Fibroblast of lung (primary cell): ENCODE measurements around the gene URB1. TPM values are rescaled to one million over a fixed set of nuclear protein-coding genes. Genes with fewer than 3 reads are reported as not detected.

Experiments used
- DNase-seq, 2 donors: peaks; one replicate each; pipeline versions ENCODE4 v3.0.0 to v3.0.0-alpha.2; 2010; ENCODE audit warnings: low read depth in 2 of 2
- H2AFZ ChIP-seq: 2 replicates; pipeline ENCODE4 v1.5.1; 2012; ENCODE audit warnings: low read length, control low read depth, inconsistent platforms
- H3K27ac ChIP-seq: 2 replicates; pipeline ENCODE4 v1.5.1; 2011; ENCODE audit warnings: low read length, control low read depth; ENCODE audit not compliant: insufficient read depth
- H3K27me3 ChIP-seq: 2 replicates; pipeline ENCODE4 v1.5.1; 2011; ENCODE audit warnings: mild to moderate bottlenecking, low read length; ENCODE audit not compliant: control insufficient read depth, insufficient read depth
- H3K36me3 ChIP-seq: 2 replicates; pipeline ENCODE4 v1.5.1; 2011; ENCODE audit warnings: low read length; ENCODE audit not compliant: control insufficient read depth, insufficient read depth
- H3K4me1 ChIP-seq: 2 replicates; pipeline ENCODE4 v1.5.1; 2011; ENCODE audit warnings: low read length; ENCODE audit not compliant: control insufficient read depth, insufficient read depth; ENCODE audit errors: extremely low read depth
- H3K4me2 ChIP-seq: 2 replicates; pipeline ENCODE4 v1.5.1; 2011; ENCODE audit warnings: low read length, control low read depth; ENCODE audit not compliant: insufficient read depth; ENCODE audit errors: extremely low read depth
- H3K4me3 ChIP-seq, 4 experiments: fragments of 200-600 bp in 1 of 4; sonication (generic) in 1 of 4; replicated peaks in 1 of 4; 2 replicates each; pipeline ENCODE4 v1.5.1; 2011 to 2016; ENCODE audit warnings: low read length in 4 of 4, low read depth in 3 of 4, mild to moderate bottlenecking in 3 of 4, control low read depth in 2 of 4, inconsistent platforms in 1 of 4, mixed read lengths in 1 of 4; ENCODE audit not compliant: insufficient read depth in 1 of 4; ENCODE audit errors: control extremely low read depth in 1 of 4
- H3K79me2 ChIP-seq: 2 replicates; pipeline ENCODE4 v1.5.1; 2012; ENCODE audit warnings: mild to moderate bottlenecking, low read length, inconsistent platforms; ENCODE audit not compliant: control insufficient read depth, insufficient read depth
- H3K9ac ChIP-seq: 2 replicates; pipeline ENCODE4 v1.5.1; 2011; ENCODE audit warnings: mild to moderate bottlenecking, low read length, control low read depth; ENCODE audit not compliant: insufficient read depth
- H3K9me3 ChIP-seq: 2 replicates; pipeline ENCODE4 v1.5.1; 2012; ENCODE audit warnings: low read depth, low read length; ENCODE audit not compliant: control insufficient read depth, insufficient read depth
- H4K20me1 ChIP-seq: 2 replicates; pipeline ENCODE4 v1.5.1; 2011; ENCODE audit warnings: low read length; ENCODE audit not compliant: control insufficient read depth, insufficient read depth; ENCODE audit errors: extremely low read depth
- CTCF ChIP-seq, 2 donors: IDR thresholded peaks in 1 of 2; conservative IDR thresholded peaks in 1 of 2; 1 replicate in 1 of 2; 2 replicates in 1 of 2; pipeline ENCODE4 v1.5.1; 2011 to 2012; ENCODE audit warnings: low read length in 2 of 2, control low read depth in 1 of 2, inconsistent platforms in 1 of 2, low read depth in 1 of 2, mild to moderate bottlenecking in 1 of 2
- EZH2 ChIP-seq: IDR thresholded peaks from 2 replicates; pipeline ENCODE4 v1.5.1; 2012; ENCODE audit warnings: low read length, control low read depth, mild to moderate bottlenecking; ENCODE audit errors: missing control alignments
- polyA plus RNA-seq, 2 donors: library from polyadenylated mRNA; depleted of rRNA in 1 of 2; stranded (reverse) in 1 of 2; unstranded in 1 of 2; fragments of >200 nt; gene quantifications; 2 replicates each; pipeline ENCODE4 v1.2.1, GENCODE V29; 2011 to 2012; ENCODE audit warnings: missing spikeins in 1 of 2
- total RNA-seq: library from RNA; depleted of rRNA; stranded (reverse); fragments of >200 nt; gene quantifications from 2 replicates; pipeline ENCODE4 v1.2.1, GENCODE V29; 2014

Gene URB1
- total and polyA plus RNA-seq, 2 donors (not counting 1 experiment from before 2014, with no cell fraction given), result 4.3 to 17.7 TPM

DNA sequence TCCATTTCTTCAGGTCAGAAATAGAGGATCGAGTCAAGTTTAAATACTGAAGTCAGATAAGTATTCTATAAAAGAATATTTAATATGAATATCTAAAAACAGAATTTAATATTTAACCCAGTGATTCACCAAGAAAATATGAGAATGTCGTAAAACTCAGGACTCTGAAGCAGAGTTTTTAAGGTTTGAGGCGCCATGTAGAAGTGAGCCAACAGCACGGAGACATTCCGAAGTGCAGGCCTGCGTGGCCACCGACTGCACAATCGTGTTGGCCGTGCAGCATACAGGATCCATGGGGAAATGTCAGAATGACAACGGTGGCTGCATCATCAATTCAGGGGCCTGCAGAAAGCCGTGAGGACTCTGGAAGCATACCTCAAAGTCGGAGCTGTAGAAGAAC is 70.7 kb downstream of the URB1 start:
- Histone ChIP-seq H3K4me3 (no peak overlapping the region), H2AFZ (no peak overlapping the region), H3K36me3 (peaks cover 29% of the 10 kb centered on the region), H3K4me1 (no peaks in the 10 kb centered on the region), H3K27me3 (no peaks in the 10 kb centered on the region), H3K4me2 (no peak overlapping the region), H3K9ac (no peak overlapping the region), H3K9me3 (no peaks in the 10 kb centered on the region), H3K27ac (no peak overlapping the region), H3K79me2 (no peaks in the 10 kb centered on the region), H4K20me1 (no peaks in the 10 kb centered on the region)
- DNase-seq, result no peak
- no peak for TF ChIP-seq EZH2
- no peak for TF ChIP-seq CTCF (conservative IDR thresholded peaks at IDR 0.05 in 1 of 2, IDR thresholded peaks at IDR 0.05 in 1 of 2; ENCODE audit: low read depth in 1 of 2, low read length in 2 of 2)

DNA sequence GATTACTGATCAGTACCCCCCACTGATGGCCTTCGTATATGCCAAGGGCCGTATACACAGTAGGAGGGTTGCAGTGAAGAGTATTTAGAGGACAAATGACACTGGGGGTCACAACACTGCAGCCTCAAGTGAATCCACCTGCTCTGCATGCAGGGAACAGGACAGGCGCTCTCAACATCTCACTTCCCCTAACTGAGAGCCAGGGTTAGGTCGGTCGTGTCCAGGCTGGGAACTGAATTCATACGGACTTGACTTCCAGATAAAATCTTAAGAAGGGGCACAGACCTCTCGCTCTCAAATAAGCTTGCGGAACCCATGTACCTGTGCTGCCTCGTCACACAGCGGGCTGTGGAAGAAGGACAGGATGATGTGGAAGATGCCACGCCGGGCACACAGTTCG is 71.3 kb downstream of the URB1 start:
- no peaks in the 10 kb centered on the region for H4K20me1 ChIP-seq
- TF ChIP-seq CTCF (conservative IDR thresholded peaks at IDR 0.05 in 1 of 2, IDR thresholded peaks at IDR 0.05 in 1 of 2; ENCODE audit: low read depth in 1 of 2, low read length in 2 of 2), result no peak
- no peak for TF ChIP-seq EZH2
- no peak overlapping the region for H3K4me2 ChIP-seq
- H3K36me3 ChIP-seq, result peaks cover 27% of the 10 kb centered on the region
- H2AFZ ChIP-seq, result no peak overlapping the region
- H3K27me3 ChIP-seq, result no peaks in the 10 kb centered on the region
- H3K9ac ChIP-seq, result no peak overlapping the region
- H3K27ac ChIP-seq, result no peak overlapping the region
- no peaks in the 10 kb centered on the region for H3K9me3 ChIP-seq
- H3K79me2 ChIP-seq, result no peaks in the 10 kb centered on the region
- no peak overlapping the region for H3K4me3 ChIP-seq
- H3K4me1 ChIP-seq, result no peaks in the 10 kb centered on the region
- DNase-seq, result no peak

DNA sequence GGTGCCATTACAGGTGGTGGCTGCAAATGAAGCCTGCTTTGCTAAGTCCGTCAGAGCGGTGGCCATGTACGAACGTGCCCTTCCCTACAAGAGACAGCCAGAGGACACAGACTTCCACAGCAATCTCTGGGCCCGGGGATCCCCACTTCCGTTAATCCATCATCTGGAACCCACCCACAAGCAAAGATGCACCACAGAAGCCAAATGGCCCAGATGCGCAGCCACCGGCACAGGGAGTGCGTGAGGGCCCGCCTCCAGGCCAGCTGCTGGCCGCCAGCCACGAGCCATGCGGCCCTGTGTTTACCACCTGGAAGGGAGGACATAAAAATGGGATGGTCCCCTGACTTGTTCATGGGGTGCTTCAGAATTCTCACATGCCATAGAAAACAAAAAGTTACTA is 72.1 kb downstream of the URB1 start:
- H3K4me2 ChIP-seq, result no peak overlapping the region
- H3K36me3 ChIP-seq, result peaks cover 27% of the 10 kb centered on the region
- H3K9ac ChIP-seq, result no peak overlapping the region
- H3K27me3 ChIP-seq, result no peaks in the 10 kb centered on the region
- H4K20me1 ChIP-seq, result no peaks in the 10 kb centered on the region
- no peak overlapping the region for H3K4me3 ChIP-seq
- no peaks in the 10 kb centered on the region for H3K4me1 ChIP-seq
- no peak overlapping the region for H3K27ac ChIP-seq
- DNase-seq, result no peak
- no peak overlapping the region for H2AFZ ChIP-seq
- no peaks in the 10 kb centered on the region for H3K79me2 ChIP-seq
- no peaks in the 10 kb centered on the region for H3K9me3 ChIP-seq
- TF ChIP-seq EZH2 (no peak), CTCF (conservative IDR thresholded peaks at IDR 0.05 in 1 of 2, IDR thresholded peaks at IDR 0.05 in 1 of 2; ENCODE audit: low read depth in 1 of 2, low read length in 2 of 2) (no peak)
